ENCODE results near the gene MCHR1. TPM values are rescaled to one million over a fixed set of nuclear protein-coding genes. Genes with fewer than 3 reads are reported as not detected.

The MCHR1 gene
- total RNA-seq, 1 experiment from 2014 or later: not detected

GRCh38 chr22:40727964-40728615, 48.8 kb downstream of the MCHR1 start:
- ChIA-PET RAD21 (ENCODE audit: low non-redundant PET in 1 of 2, low total read pairs in 2 of 2, uncharacterized antibody in 2 of 2, unreplicated experiment in 2 of 2) (no interaction called here), POLR2A (no interaction called here)
- intact Hi-C loops (cut with micrococcal nuclease): no loop called here

More at GRCh38 chr22:40727964-40728615, 48.8 kb downstream of the MCHR1 start:
- Histone ChIP-seq H2AFZ (ENCODE audit: low read depth, low read length, poor library complexity, severe bottlenecking) (no peak overlapping the region), H3K4me1 (ENCODE audit: control insufficient read depth in 1 of 2, insufficient read depth in 2 of 2, low read length in 2 of 2) (peaks cover 12 to 16% of the 10 kb centered on the region in 2 experiments), H3K27me3 (ENCODE audit: insufficient read depth, low read length) (no peaks in the 10 kb centered on the region), H3K4me2 (ENCODE audit: low read length) (no peak overlapping the region), H3K27ac (ENCODE audit: low read depth, low read length) (no peak overlapping the region), H4K20me1 (ENCODE audit: insufficient read depth) (no peaks in the 10 kb centered on the region), H3K79me2 (ENCODE audit: insufficient read depth, low read length) (no peaks in the 10 kb centered on the region), H3K9me3 (ENCODE audit: control insufficient read depth in 1 of 2, insufficient read depth in 1 of 2, low read depth in 1 of 2, low read length in 2 of 2) (no peaks in the 10 kb centered on the region), H3K4me3 (replicated peaks in 1 of 2; ENCODE audit: low read depth in 1 of 2, low read length in 2 of 2) (no peak overlapping the region), H3K36me3 (ENCODE audit: control insufficient read depth in 1 of 2, insufficient read depth in 2 of 2, low read length in 2 of 2) (no peaks in the 10 kb centered on the region), H3K9me2 (ENCODE audit: insufficient read depth) (no peaks in the 10 kb centered on the region), H3K9ac (ENCODE audit: low read length) (no peak overlapping the region)
- ATAC-seq (no peak), DNase-seq (ENCODE audit: low read depth, low spot score) (no peak)
- CTCF ChIA-PET: no interaction called here
- BruUV-seq (replicated peaks): no TSS peak
- TF ChIP-seq POLR2AphosphoS5 (IDR thresholded peaks at IDR 0.05; ENCODE audit: low read depth, low read length) (no peak), SIN3A (IDR thresholded peaks at IDR 0.05; ENCODE audit: low read depth) (no peak), ZNF274 (IDR thresholded peaks at IDR 0.05; ENCODE audit: low read depth, low read length) (no peak), EZH2phosphoT487 (IDR thresholded peaks at IDR 0.05; ENCODE audit: borderline replicate concordance) (no peak), EZH2 (IDR thresholded peaks at IDR 0.05) (no peak), CEBPB (IDR thresholded peaks at IDR 0.05; ENCODE audit: low read depth) (no peak), MAX (IDR thresholded peaks at IDR 0.05) (no peak), SRF (IDR thresholded peaks at IDR 0.05; ENCODE audit: low read depth) (no peak), CTCF (IDR thresholded peaks at IDR 0.05 in 2 of 3, conservative IDR thresholded peaks at IDR 0.05 in 1 of 3; ENCODE audit: borderline replicate concordance in 1 of 3, insufficient read depth in 1 of 3, low read depth in 2 of 3, low read length in 2 of 3) (no peak), CBX3 (IDR thresholded peaks at IDR 0.05; ENCODE audit: low read depth) (no peak), YY1 (IDR thresholded peaks at IDR 0.05; ENCODE audit: extremely low read depth, insufficient replicate concordance, low read depth, low read length) (no peak), SP1 (IDR thresholded peaks at IDR 0.05; ENCODE audit: low read depth) (no peak)
